Fibroblast of peridontal ligament (primary cell): ENCODE measurements around the gene FAM151B.
"Not testable (repeated sequence)": the region's sequence is repeated elsewhere in the genome, so short reads cannot be mapped to it uniquely, and the experiment has no call there.

Experiments used
- DNase-seq: peaks from one replicate; pipeline ENCODE4 v3.0.0-alpha.2; 2010; ENCODE audit errors: extremely low read depth

Gene FAM151B, protein sequence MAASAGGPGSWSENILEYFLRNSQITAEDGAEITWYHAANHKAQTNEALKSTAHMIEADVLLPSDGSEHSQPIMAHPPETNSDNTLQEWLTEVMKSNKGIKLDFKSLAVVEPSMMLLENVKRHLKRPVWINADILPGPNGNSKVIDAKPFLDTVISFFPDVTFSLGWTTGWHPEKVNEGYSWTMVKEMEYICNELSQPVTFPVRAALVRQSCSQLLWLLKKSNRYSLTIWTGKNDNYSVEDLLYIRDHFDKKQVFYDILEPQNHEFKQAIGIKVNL

DNA sequence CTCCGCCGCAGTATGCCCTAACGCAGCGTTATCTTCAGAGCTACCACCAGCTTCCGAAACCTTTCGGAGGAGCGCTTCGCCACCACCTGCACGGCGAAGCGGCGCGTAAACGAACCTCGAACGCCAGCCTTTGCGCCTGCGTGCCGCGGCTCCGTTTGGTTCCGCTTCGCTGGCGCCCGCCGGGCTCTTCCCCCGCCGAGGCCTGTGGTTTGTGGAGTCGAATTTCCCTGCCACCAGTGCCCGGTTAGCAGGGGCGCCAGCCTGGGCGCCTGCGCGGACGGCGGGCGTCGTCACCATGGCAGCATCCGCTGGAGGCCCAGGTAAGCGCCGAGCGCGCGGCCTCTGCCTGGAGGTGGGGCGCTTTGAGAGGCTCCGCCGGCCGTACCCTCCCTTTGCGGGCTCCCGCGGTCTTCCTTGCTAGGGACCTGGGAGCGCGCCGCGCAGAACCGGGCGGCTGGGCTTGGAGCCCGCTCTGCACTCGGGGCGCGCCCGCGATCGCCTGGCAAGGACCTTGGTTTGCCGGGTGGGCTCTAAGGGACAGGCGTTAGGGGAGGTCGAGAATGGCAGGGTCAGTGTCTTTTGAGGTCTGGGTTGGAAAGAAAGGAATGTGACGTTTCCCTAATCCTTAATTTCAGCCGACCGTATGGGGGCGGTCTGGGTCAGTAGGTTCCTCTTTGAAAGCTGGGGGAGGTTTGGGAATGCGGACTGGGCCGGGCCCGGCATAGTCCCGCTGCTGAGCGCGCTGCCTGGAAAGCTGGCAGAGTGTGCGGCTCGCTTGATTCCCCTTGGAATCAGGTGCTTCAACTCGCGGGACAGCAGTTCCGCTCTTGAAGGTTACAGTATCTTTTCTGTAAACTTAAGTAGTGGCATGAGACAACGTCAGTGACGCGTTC, at the start of gene FAM151B:
Gene FAM151B (plus strand): TSS at position 272 of the 893 bp plus-strand sequence. CDS start 24 bp downstream, at position 296.
- peak; percentile 81 for DNase-seq

DNA sequence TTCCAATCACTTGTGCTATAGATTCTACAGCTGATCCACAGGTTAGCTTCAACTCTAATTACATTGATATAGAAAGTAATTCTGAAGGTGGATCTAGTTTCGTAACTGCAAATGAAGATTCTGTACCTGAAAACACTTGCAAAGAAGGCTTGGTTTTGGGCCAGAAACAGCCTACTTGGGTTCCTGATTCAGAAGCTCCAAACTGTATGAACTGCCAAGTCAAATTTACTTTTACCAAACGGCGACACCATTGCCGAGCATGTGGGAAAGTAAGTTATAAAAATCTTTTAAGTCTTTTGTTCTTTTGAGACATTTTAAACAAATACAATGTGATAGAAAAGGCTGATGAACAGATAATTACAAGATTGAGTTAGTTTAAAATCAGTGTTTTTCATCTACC, 49.2 kb upstream of the FAM151B start:
- DNase-seq: no peak

DNA sequence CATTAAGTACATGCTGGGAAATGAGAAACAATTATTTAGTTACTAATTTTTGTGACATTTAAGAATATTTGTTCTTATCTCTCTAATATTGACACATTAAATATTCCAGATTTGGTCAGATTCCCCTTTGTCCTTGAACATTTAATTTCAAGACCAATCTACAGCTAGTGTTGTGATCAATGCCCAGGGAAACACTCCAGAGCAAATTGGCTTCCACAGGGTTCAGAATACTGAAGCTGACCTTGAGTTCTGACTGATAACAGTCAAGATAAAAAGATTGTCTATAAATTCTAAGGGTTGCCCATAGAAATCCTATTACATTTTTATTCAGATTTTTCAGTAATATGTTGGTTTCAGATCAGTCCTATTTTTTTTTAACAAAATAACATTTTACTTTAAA, 48.7 kb upstream of the FAM151B start:
- DNase-seq: no peak

DNA sequence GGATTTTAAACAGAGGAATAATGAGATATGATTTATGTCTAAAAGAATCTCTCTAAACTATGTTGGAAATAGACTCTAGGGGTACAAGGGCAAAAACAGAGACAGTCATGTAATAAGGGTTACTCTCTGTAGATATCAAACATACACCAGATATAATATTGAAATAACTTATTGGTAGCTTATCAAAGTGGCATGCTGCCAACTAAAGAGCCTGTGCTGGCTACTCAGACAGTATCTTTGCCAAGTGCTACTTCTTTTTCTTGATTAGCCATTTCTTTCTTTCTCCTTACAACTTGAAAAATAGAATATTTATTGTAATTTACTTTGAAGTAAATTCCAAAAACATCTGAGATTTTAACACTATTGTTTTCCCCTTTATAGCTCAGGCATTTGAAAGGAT, 45.2 kb upstream of the FAM151B start:
- DNase-seq: no peak

DNA sequence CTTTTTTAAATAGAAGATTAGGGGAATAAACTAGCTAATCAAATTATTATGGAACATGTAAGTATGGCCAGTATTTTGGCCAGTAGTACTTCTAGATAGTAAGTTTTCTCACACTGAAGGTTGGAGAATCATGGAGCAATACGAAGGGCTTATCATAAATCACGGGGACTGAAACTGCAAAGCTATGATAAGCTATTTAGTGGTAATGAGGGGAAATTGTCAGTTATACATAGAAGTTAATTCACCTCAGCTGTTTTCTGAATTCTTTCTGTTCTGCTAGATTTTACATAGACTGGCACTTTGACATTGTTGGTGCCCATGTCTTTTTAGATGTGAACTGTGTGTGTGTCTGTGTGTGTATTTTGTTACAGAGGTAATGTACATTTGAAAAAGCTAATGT, 34.5 kb upstream of the FAM151B start:
- no peak for DNase-seq

DNA sequence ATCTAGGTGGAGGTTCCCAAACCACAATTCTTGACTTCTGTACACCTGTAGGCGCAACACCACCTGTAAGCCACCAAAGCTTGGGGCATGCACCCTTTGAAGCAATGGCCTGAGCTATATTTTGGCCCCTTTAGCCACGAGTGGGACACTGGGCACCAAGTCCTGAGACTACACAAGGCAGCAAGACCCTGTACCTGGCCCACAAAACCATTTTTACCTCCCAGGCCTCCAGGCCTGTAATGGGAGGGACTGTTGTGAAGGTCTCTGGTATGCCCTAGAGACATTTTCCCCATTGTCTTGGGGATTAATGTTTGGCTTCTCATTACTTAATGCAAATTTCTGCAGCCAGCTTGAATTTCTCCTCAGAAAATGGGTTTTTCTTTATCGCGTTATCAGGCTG, 24.6 kb upstream of the FAM151B start:
- DNase-seq: no peak

DNA sequence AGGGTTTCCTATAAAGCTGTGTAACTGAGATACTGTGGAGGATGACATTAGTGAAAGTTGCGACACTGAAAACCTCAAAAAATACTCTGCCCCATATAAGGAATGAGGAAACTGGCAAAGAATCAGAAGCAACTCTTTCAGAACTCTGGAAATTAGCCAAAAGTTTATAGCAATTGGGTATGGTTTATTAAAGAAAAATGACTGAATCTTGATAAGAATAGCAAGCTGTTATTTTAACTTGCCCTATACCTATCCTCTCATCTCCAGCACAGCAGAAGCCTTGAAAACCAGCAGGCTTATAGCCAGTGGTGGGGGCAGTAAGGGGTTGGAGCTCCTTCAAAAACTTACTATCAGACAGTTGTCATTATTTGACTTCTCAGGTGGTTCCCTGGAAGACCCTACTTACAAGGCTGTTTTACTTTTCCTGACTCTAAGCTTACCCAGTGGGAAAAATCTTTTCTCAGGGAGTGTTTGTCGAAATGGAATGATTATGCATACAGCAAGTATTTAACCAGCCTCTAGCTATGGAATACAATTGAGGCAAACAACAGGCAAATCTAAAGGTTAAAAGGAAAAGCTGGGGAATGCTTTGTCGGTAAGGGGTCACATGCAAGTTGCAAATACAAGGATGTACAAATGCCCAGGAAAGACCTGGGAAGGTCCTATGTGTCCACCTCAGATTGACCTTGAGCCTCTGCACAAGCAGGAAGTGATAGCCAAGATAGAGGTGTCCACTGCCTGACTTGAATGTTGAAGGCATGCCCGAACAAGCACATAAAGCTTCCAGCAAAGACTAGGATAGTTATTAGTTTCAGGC, 21.0 kb upstream of the FAM151B start:
- peak; percentile 50 for DNase-seq

DNA sequence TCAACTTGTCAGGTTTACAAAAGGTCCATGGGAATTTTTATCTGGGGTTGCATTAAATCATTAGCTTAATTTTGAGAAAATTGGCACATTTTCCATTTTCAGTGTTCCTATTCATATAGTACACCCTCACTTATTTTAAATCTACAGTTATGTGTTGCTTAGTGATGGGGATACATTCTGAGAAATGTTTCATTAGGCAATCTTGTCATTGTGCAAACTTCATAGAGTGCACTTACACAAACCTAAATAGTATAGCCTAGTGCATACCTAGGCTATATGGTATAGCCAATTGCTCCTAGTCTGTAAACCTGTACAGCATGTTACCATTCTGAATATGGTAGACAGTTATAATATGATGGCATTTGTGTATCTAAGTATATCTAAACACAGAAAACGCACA, 19.8 kb upstream of the FAM151B start:
- no peak for DNase-seq

DNA sequence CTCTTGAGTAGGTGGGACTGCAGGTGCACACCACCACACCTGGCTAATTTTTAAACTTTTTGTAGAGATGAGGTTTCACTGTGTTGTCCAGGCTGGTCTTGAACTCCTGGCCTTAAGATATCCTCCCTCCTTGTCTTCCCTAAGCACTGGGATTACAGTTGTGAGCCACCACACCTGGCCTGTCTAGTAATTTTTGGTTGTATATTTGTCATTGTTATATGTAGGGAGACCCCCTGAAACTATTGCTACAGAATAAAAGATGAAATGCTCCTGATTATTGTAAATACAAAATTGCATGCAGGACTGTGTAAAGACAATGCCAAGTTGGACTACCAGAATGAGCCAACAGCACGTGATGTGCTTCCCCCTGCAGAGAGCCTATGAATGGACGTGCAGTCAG, 17.3 kb upstream of the FAM151B start:
- DNase-seq: not testable (repeated sequence)

DNA sequence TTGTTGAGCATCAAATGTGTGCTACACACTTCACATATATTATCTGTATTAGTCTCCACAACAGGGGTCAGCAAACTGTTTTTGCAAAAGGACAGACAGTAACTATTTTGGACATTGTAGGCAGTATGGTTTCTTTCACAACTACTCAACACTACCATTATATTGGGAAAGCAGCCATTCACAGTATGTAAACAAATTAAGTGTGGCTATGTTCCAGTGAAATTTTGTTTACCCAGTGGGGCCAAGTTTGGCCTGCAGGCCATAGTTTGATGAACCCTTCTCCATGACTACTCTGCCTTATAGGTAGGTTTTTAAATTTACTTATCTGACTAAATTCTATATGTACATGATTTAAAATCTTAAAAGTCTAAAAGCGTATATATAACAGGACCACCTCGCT, 13.0 kb upstream of the FAM151B start:
- peak; percentile 46 for DNase-seq

DNA sequence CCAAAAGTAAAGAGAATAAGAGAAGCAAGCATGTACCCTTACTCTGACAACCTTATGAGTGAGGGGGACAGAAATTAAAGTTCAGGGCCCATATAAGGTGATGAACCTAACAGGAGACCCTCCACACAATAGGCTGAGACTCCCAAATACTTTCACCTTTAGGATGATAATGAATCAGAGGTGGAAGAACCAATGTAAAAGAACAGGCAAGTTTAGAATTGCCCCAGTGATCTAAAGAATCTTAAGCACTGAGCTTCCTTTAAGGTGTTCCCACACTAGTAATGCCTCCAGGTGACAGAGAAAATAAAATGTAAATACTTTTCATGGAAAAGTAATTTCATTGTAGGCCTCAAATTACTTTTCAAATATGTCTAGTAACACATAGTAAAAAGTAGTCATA, 8.2 kb upstream of the FAM151B start:
- DNase-seq: no peak

DNA sequence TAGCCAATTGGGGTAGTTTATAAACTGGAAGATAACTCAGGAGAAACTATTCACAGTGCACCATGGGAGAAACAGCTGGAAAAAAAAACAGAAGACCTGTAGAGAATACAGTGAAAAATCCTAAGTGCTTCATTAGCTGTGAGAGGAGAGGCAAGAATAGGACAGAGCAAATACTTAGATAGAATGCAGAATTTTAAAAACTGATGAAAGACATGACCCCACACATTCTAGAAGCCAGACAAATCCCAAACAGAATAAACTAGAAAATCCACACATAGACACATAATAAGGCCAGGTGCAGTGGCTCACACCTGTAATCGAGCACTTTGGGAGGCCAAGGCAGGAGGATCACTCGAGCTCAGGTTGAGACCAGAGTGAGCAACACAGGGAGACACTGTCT, 7.5 kb upstream of the FAM151B start:
- DNase-seq: no peak

DNA sequence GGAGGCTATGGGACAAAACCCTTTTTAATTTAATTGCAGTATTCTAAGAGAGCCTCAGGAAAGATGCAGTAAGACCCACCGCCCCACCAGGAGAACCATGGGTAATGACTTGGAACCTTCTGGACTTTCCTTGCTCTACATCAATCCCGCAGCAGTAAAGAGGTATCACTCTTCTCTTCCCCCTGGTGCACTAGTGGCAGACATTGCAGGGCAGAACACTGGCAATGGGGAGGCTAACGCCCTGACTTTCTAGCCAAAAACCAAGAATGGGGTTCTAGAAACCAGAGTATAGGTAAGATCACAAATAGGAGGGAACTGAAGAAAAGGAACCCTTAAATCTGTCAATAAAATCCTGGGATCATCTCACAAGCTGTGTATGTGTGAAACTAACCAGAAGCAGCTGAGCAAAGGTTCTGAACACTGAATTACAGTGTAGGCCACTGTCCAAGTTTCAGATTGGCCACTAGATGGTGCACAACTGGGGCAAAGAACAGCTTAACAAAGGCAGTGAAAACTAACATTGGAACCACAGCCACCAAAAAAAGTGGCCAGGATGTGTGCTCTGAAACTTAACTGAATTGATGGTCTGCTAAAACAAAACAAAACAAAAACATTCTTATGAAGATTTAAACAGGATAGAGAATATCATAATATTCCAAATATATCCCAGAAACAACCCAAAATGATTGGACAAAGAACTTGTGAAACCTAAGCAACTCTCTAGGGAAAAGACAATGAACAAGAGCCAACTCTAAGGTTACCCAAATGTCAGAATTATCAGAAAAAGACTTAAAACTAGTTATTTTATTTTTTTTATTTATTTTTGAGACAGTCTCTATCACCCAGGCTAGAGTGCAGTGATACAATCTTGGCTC, 6.6 kb upstream of the FAM151B start:
- DNase-seq: peak; percentile 77

DNA sequence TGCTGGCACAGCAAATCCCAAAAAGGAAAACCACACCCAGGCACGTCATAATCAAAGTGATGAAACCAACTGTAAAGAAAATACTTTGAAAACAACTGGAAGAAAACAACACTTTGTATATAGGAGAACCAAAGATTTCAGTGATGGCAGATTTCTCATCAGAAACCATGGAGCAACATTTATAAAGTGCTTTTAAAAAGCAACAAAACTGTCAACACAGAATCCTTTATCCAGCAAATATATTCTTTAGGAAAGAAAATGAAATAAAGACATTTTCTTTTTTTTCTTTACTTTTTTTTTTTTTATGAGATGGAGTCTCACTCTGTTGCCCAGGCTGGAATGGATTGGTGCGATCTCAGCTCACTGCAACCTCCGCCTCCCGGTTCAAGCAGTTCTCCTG, 5.3 kb upstream of the FAM151B start:
- DNase-seq: no peak

DNA sequence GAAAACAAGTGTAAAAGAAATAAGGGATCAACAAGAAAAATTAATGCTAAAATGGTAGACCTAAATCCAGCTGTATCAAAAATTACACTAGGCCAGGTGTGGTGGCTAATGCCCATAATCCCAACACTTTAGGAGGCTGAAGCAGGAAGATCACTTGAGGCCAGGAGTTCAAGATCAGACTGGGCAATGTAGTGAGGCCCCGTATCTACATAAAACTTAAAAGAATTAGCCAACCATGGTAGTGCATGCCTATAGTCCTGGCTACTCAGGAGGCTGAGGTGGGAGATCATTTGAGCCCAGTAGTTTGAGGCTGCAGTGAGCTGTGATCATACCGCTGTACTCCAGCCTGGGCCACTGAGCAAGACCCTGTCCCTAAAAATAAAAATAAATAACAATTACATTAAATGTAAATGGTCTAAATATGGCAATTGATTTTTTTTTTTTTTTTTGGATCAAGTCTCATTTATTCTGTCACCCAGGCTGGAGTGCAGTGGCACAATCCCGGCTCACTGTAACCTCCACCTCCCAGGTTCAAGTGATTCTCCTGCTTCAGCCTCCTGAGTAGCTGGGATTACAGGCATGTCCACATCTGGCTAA, 4.2 kb upstream of the FAM151B start:
- DNase-seq: no peak

DNA sequence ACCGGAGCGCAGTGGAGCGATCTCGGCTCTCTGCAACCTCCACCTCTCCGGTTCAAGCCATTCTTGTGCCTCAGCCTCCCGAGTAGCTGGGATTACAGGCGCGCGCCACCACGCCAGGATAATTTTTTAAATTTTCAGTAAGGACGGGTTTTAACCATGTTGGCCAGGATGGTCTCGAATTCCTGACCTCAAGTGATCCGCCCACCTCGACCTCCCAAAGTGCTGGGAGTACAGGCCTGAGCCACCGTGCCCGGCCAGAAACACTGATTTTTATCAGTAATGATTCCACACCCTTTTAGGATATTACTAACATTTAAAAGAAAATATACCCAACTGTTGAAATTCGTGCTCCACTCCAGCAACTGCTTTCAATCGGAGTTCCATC, 464 bp upstream of the FAM151B start:
- DNase-seq: no peak

DNA sequence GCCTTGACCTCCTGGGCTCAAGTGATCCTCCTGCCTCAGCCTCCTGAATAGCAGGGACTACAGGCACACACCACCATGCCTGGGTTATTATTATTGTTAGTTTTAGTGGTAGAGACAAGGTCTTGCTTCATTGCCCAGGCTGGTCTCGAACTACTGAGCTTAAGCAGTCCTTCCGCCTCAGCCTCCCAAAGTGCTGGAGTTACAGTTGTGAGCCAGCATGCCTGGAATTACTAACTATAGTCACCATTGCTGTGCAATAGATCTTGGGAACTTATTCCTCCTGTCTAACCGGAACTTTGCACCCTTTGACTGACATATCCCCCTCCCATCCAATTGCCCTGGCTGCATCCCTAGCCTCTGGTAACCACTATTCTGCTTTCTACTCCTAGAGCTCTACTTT, 3.4 kb downstream of the FAM151B start:
- DNase-seq: no peak

DNA sequence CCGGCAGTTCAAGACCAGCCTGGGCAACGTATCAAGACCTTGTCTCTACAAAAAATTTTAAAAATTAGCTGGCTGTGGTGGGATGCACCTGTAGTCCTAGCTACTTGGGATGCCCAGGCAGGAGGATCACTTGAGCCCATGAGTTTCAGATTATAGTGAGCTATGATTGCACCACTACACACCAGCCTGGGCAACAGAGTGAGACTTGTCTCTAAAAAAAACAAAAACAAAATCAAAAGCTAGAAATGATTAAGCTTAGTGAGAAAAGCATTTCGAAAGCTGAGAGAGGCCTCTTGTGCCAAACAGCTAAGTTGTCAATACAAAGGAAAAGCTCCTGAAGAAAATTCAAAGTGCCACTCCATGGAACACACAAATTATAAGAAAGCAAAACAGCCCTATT, 4.8 kb downstream of the FAM151B start:
- no peak for DNase-seq

DNA sequence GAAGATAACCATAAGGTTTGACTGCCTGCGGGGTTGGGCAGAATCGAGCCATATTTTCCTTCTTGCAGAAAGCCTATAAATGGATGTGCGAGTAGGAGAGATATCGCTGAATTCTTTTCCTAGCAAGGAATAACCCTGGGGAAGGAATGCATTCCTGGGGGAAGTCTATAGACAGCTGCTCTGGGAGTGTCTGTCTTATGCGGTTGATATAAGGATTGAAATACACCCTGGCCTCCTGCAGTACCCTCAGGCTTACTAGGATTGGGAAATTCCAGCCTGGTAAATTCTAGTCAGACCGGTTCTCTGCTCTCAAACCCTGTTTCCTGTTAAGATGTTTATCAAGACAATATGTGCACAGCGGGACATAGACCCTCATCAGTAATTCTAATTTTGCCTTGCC, 5.5 kb downstream of the FAM151B start:
- DNase-seq: not testable (repeated sequence)

DNA sequence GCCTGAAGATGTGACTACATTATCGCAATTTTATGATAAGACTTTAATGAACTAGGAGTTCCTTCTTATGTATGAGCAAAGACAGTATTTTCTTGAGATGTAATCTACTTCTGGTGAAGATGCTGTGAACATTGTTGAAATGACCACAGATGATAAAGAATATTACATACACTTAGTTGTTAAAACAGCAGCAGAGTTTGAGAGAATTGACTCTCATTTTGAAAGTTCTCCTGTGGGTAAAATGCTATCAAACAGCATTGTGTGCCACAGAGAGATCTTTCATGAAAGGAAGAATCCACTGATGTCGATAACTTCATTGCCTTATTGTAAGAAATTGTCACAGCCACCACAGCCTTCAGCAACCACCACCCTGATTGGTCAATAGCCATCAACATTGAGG, 8.0 kb downstream of the FAM151B start:
- DNase-seq: no peak

DNA sequence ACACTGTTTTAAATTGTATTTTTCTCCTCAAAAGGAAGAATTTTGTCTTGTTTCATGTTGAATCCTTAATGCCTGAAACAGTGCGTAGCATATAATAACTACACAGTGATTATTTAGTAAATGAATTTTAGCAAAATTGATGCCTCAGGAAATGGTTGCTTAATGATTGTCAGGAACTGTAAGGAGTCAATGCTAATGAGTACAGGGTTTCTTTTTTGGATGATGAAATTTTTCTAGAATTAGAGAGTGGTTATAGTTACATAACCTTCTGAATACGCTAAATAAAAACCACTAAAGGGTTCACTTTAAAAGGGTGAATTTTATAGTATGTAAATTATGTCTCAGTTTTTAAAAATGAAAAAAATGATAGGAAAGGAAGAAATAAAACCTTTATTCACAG, 14.9 kb downstream of the FAM151B start:
- DNase-seq: no peak
